Right lobe of liver (tissue), 6 donors: Measurements from ENCODE around the gene GJC2. TPM values are rescaled to one million over a fixed set of nuclear protein-coding genes. Genes with fewer than 3 reads are reported as not detected.

ENCODE experiments used
- ATAC-seq, 4 donors: fragments of 200-7000 bp; cut with Tn5 transposase; one replicate each; pipeline ENCODE4 v1.9.1; 2020; ENCODE audit warnings: mild to moderate bottlenecking in 4 of 4, moderate library complexity in 4 of 4
- DNase-seq, 3 donors: peaks; one replicate each; pipeline ENCODE4 v3.0.0-alpha.2; 2020
- H3K27ac ChIP-seq, 3 donors: fragments of 200-600 bp; one replicate each; pipeline ENCODE4 v1.8.0; 2022
- H3K27me3 ChIP-seq, 2 donors: fragments of 200-600 bp; one replicate each; pipeline ENCODE4 v1.8.0; 2022
- H3K36me3 ChIP-seq, 4 donors: fragments of 200-600 bp; sonication (generic) in 1 of 4; one replicate each; pipeline versions ENCODE4 v1.5.1 to v1.8.0; 2017 to 2022; ENCODE audit warnings: control low read depth in 1 of 4
- H3K4me1 ChIP-seq, 4 donors: fragments of 200-600 bp; sonication (generic) in 1 of 4; one replicate each; pipeline versions ENCODE4 v1.5.1 to v1.8.0; 2017 to 2022; ENCODE audit warnings: control low read depth in 1 of 4
- H3K4me3 ChIP-seq, 3 donors: fragments of 200-600 bp; one replicate each; pipeline ENCODE4 v1.8.0; 2022
- H3K9me3 ChIP-seq, 4 donors: fragments of 200-600 bp; sonication (generic) in 1 of 4; one replicate each; pipeline versions ENCODE4 v1.5.1 to v1.8.0; 2017 to 2022; ENCODE audit warnings: control low read depth in 1 of 4
- CTCF ChIP-seq, 4 donors: fragments of 200-600 bp in 3 of 4; fragments of 450-650 bp in 1 of 4; IDR thresholded peaks; one replicate each; pipeline versions ENCODE4 v1.5.1 to v1.8.0; 2016 to 2022; ENCODE audit warnings: antibody characterized with exemption in 4 of 4, mild to moderate bottlenecking in 2 of 4
- POLR2A ChIP-seq: fragments of 450-650 bp; IDR thresholded peaks from one replicate; pipeline ENCODE4 v1.6.1; 2017; ENCODE audit warnings: antibody characterized with exemption, mild to moderate bottlenecking
- WGBS: methylation state at CpG from one replicate; pipeline ENCODE4 v1.1.6; 2018; ENCODE audit warnings: low coverage, low lambda C conversion rate; ENCODE audit not compliant: insufficient coverage; ENCODE audit errors: missing lambda C conversion rate; 5-methylcytosine and 5-hydroxymethylcytosine counted together
- intact Hi-C, 2 donors: fragments of 100-400 bp; cut with DNase I; formaldehyde crosslinking; loops; one replicate each; pipeline versions ENCODE4 v1.11.2 to v1.14.1; 2022
- total RNA-seq, 6 experiments: library from RNA; depleted of rRNA in 2 of 6; stranded (reverse); fragments of >200 nt in 2 of 6; fragmentation: NEBNext Ultra II Directional in 3 of 6; extraction: Animal tissue kit (Norgen Biotek cat#: 25700) in 3 of 6; gene quantifications; one replicate each; pipeline versions ENCODE4 v1.1.0 to v1.2.4, GENCODE V29; 2016 to 2023
- donor health status: DM: no; HTN: yes; CAD: no.
- donor health status: DM: no; HTN: no; CAD: no.
- donor health status: DM: no; HTN: no; CAD: no.
- donor health status: DM: no; HTN: yes; CAD: no.
- donor health status: DM: no; HTN: yes; CAD: no.

Gene GJC2
- total RNA-seq, 6 experiments from 2014 or later, result 0.12 to 0.44 (median 0.16) TPM; not detected in 1

- H3K4me3 ChIP-seq, result no peak overlapping the region
- H3K4me1 ChIP-seq, result peaks cover 0 to 35% (median 4%) of the 10 kb centered on the region in 4 donors
- no peak for TF ChIP-seq CTCF (IDR thresholded peaks at IDR 0.05)
- H3K36me3 ChIP-seq, result peaks cover 0 to 12% (median 2%) of the 10 kb centered on the region in 4 donors
- ATAC-seq (no peak), DNase-seq (no peak)
- H3K27me3 ChIP-seq, result no peaks in the 10 kb centered on the region
- 100% methylated on average over 4 of the region's 8 CpGs for WGBS
- no peak overlapping the region for H3K27ac ChIP-seq
- H3K9me3 ChIP-seq, result no peaks in the 10 kb centered on the region
- intact Hi-C loops, result no loop called here
Observed at GRCh38 chr1:228105996-228106799, 43.5 kb upstream of the GJC2 start.

- no peak overlapping the region for H3K4me3 ChIP-seq
- 100% methylated on average over 1 of the region's 9 CpGs for WGBS
- no peaks in the 10 kb centered on the region for H3K9me3 ChIP-seq
- no peak for ATAC-seq
- H3K27ac ChIP-seq, result no peak overlapping the region
- H3K36me3 ChIP-seq, result peaks cover 0 to 12% (median 2%) of the 10 kb centered on the region in 4 donors
- peak in 1 of 3 donors; percentile 40 for DNase-seq
- intact Hi-C loops, result no loop called here
- H3K27me3 ChIP-seq, result no peaks in the 10 kb centered on the region
- TF ChIP-seq POLR2A (no peak), CTCF (IDR thresholded peaks at IDR 0.05) (no peak)
- peaks cover 0 to 33% (median 4%) of the 10 kb centered on the region in 4 donors for H3K4me1 ChIP-seq
Observed at GRCh38 chr1:228106800-228107054, 43.0 kb upstream of the GJC2 start.

GRCh38 chr1:228107636-228108035 lies 42.1 kb upstream of the GJC2 start:
- no peak overlapping the region for H3K4me3 ChIP-seq
- intact Hi-C loops, result no loop called here
- no peak for TF ChIP-seq CTCF (IDR thresholded peaks at IDR 0.05)
- no peak for TF ChIP-seq POLR2A
- H3K9me3 ChIP-seq, result no peaks in the 10 kb centered on the region
- WGBS, result no CpG with 5 or more reads among the region's 19 CpGs
- H3K4me1 ChIP-seq, result peaks cover 0 to 27% (median 4%) of the 10 kb centered on the region in 4 donors
- peak in 2 of 3 donors; percentile 44 to 56 for DNase-seq
- H3K36me3 ChIP-seq, result peaks cover 0 to 12% (median 2%) of the 10 kb centered on the region in 4 donors
- no peak for ATAC-seq
- H3K27me3 ChIP-seq, result no peaks in the 10 kb centered on the region
- no peak overlapping the region for H3K27ac ChIP-seq

- Histone ChIP-seq H3K36me3 (peaks cover 0 to 12% (median 2%) of the 10 kb centered on the region in 4 donors), H3K27me3 (no peaks in the 10 kb centered on the region), H3K4me3 (peak overlapping the region; percentile 93 to 98 (median 94)), H3K4me1 (peaks cover 0 to 27% (median 4%) of the 10 kb centered on the region in 4 donors), H3K27ac (peak overlapping the region; percentile 87 to 92 (median 88)), H3K9me3 (no peaks in the 10 kb centered on the region)
- 29% methylated on average over 6 of the region's 11 CpGs for WGBS
- DNase-seq (peak in 1 of 3 donors; percentile 41), ATAC-seq (no peak)
- intact Hi-C loops, result no loop called here
- no peak for TF ChIP-seq CTCF (IDR thresholded peaks at IDR 0.05)
- TF ChIP-seq POLR2A, result no peak
Observed at GRCh38 chr1:228108055-228108690, 41.6 kb upstream of the GJC2 start.
